NCI-H1105 treated with DMSO at 0.1 percent for 48 hours (cell line): ENCODE data around the gene PDS5B.

ENCODE experiments used
- DNase-seq: peaks from one replicate; lab custom pipeline; 2025; lab: John Stamatoyannopoulos, UW

Gene PDS5B

GRCh38 chr13:32731074-32731473, 144.8 kb downstream of the PDS5B start:
- no peak for DNase-seq

- DNase-seq = no peak
Measured at GRCh38 chr13:32731576-32731975, 145.3 kb downstream of the PDS5B start.

GRCh38 chr13:32733690-32734089, 147.4 kb downstream of the PDS5B start:
- no peak for DNase-seq

GRCh38 chr13:32734511-32734910, 148.3 kb downstream of the PDS5B start:
- DNase-seq = peak; percentile 2

GRCh38 chr13:32735859-32736258, 149.6 kb downstream of the PDS5B start:
- no peak for DNase-seq

GRCh38 chr13:32736648-32737047, 150.4 kb downstream of the PDS5B start:
- no peak for DNase-seq

GRCh38 chr13:32737111-32737571, 150.9 kb downstream of the PDS5B start:
- DNase-seq = no peak

GRCh38 chr13:32737679-32738078, 151.4 kb downstream of the PDS5B start:
- DNase-seq = no peak

GRCh38 chr13:32745509-32745908, 159.3 kb downstream of the PDS5B start:
- no peak for DNase-seq

- no peak for DNase-seq
Measured at GRCh38 chr13:32746474-32746873, 160.2 kb downstream of the PDS5B start.

GRCh38 chr13:32748305-32748704, 162.1 kb downstream of the PDS5B start:
- DNase-seq = no peak

GRCh38 chr13:32751340-32751739, 165.1 kb downstream of the PDS5B start:
- no peak for DNase-seq

- no peak for DNase-seq
Measured at GRCh38 chr13:32752311-32752710, 166.1 kb downstream of the PDS5B start.

GRCh38 chr13:32752997-32753606, 166.8 kb downstream of the PDS5B start:
- peak; percentile 59 for DNase-seq

- DNase-seq = no peak
Measured at GRCh38 chr13:32754179-32754578, 167.9 kb downstream of the PDS5B start.

- DNase-seq = no peak
Measured at GRCh38 chr13:32759152-32759551, 172.9 kb downstream of the PDS5B start.

- no peak for DNase-seq
Measured at GRCh38 chr13:32761472-32761871, 175.2 kb downstream of the PDS5B start.

- no peak for DNase-seq
Measured at GRCh38 chr13:32779119-32779518, 192.9 kb downstream of the PDS5B start.

- no peak for DNase-seq
Measured at GRCh38 chr13:32781906-32782305, 195.7 kb downstream of the PDS5B start.

GRCh38 chr13:32783067-32783466, 196.8 kb downstream of the PDS5B start:
- no peak for DNase-seq

GRCh38 chr13:32790731-32791130, 204.5 kb downstream of the PDS5B start:
- no peak for DNase-seq

- no peak for DNase-seq
Measured at GRCh38 chr13:32791545-32792172, 205.4 kb downstream of the PDS5B start.

GRCh38 chr13:32796754-32797153, 210.5 kb downstream of the PDS5B start:
- DNase-seq = no peak

GRCh38 chr13:32802159-32802558, 215.9 kb downstream of the PDS5B start:
- DNase-seq = no peak
